Kidney epithelial cell (primary cell): ENCODE data around the gene NDUFB10. TPM values are rescaled to one million over a fixed set of nuclear protein-coding genes. Genes with fewer than 3 reads are reported as not detected.
A peak's percentile ranks its signal among the peaks of the same experiment; 100 is the strongest.

Experiments
- DNase-seq: peaks from one replicate; pipeline ENCODE4 v3.0.0-alpha.2; 2010; ENCODE audit warnings: low read depth
- H3K27me3 ChIP-seq: 2 replicates; pipeline ENCODE4 v1.6.0; 2011; ENCODE audit warnings: low read length; ENCODE audit not compliant: control insufficient read depth, insufficient read depth
- H3K36me3 ChIP-seq: 2 replicates; pipeline ENCODE4 v1.5.1; 2011; ENCODE audit warnings: low read length; ENCODE audit not compliant: control insufficient read depth, insufficient read depth
- H3K4me3 ChIP-seq: 2 replicates; pipeline ENCODE4 v1.5.1; 2011; ENCODE audit warnings: low read depth, mild to moderate bottlenecking, control low read depth, low read length
- CTCF ChIP-seq: IDR thresholded peaks from 2 replicates; pipeline ENCODE4 v1.5.1; 2011; ENCODE audit warnings: mild to moderate bottlenecking, moderate library complexity, low read length, control low read depth, inconsistent platforms; ENCODE audit not compliant: insufficient read depth, poor library complexity, severe bottlenecking
- total RNA-seq: library from RNA; depleted of rRNA; stranded (reverse); fragments of >200 nt; gene quantifications from 2 replicates; pipeline ENCODE4 v1.2.3, GENCODE V29; 2015

NDUFB10 gene
- total RNA-seq, 1 donor from 2014 or later = 280 TPM

- H3K4me3 ChIP-seq = no peak overlapping the region
- no peaks in the 10 kb centered on the region for H3K27me3 ChIP-seq
- no peak for TF ChIP-seq CTCF
- DNase-seq = no peak
- peaks cover 3% of the 10 kb centered on the region for H3K36me3 ChIP-seq
Observed at GRCh38 chr16:2004795-2005517, 45.6 kb downstream of the NDUFB10 start.

GRCh38 chr16:2005646-2006045 is 46.3 kb downstream of the NDUFB10 start:
- Histone ChIP-seq H3K4me3 (no peak overlapping the region), H3K36me3 (peaks cover 3% of the 10 kb centered on the region), H3K27me3 (no peaks in the 10 kb centered on the region)
- TF ChIP-seq CTCF = peak; percentile 7
- no peak for DNase-seq

- peaks cover 3% of the 10 kb centered on the region for H3K36me3 ChIP-seq
- no peak for TF ChIP-seq CTCF
- H3K4me3 ChIP-seq = no peak overlapping the region
Observed at GRCh38 chr16:2006317-2006716, 47.0 kb downstream of the NDUFB10 start.

GRCh38 chr16:2007081-2007836 is 47.9 kb downstream of the NDUFB10 start:
- Histone ChIP-seq H3K36me3 (peaks cover 1% of the 10 kb centered on the region), H3K27me3 (no peaks in the 10 kb centered on the region), H3K4me3 (no peak overlapping the region)
- no peak for DNase-seq
- no peak for TF ChIP-seq CTCF

More at GRCh38 chr16:2006317-2006716, 47.0 kb downstream of the NDUFB10 start:
- no peak for DNase-seq
- H3K27me3 ChIP-seq = no peaks in the 10 kb centered on the region

- no peak for TF ChIP-seq CTCF
- H3K27me3 ChIP-seq = no peaks in the 10 kb centered on the region
- DNase-seq = no peak
- peak overlapping the region; percentile 74 for H3K4me3 ChIP-seq
- peaks cover 1% of the 10 kb centered on the region for H3K36me3 ChIP-seq
Observed at GRCh38 chr16:2008009-2008526, 48.7 kb downstream of the NDUFB10 start.
